KMS-11 (cell line): Measurements from ENCODE around the gene WBP1L.
"Not testable (repeated sequence)": the region's sequence is repeated elsewhere in the genome, so short reads cannot be mapped to it uniquely, and the experiment has no call there.

Source experiments
- H2AFZ ChIP-seq: fragments of 200-600 bp; sonication (generic); 2 replicates; pipeline ENCODE4 v1.6.1; 2016; ENCODE audit warnings: antibody characterized with exemption, mixed run types, low read depth
- H3K27ac ChIP-seq: fragments of 200-600 bp; sonication (generic); 2 replicates; pipeline ENCODE4 v1.6.1; 2016; ENCODE audit warnings: mild to moderate bottlenecking, mixed run types
- H3K27me3 ChIP-seq: fragments of 200-600 bp; sonication (generic); 2 replicates; pipeline ENCODE4 v1.6.1; 2017; ENCODE audit warnings: mild to moderate bottlenecking, low read depth, mixed run types, moderate library complexity; ENCODE audit not compliant: insufficient read depth
- H3K36me3 ChIP-seq: fragments of 200-600 bp; sonication (generic); 2 replicates; pipeline ENCODE4 v1.6.1; 2017; ENCODE audit warnings: mild to moderate bottlenecking, mixed run types; ENCODE audit not compliant: insufficient read depth
- H3K4me1 ChIP-seq: fragments of 200-600 bp; sonication (generic); 2 replicates; pipeline ENCODE4 v1.6.1; 2016; ENCODE audit warnings: mild to moderate bottlenecking, low read depth, mixed run types; ENCODE audit not compliant: poor library complexity, severe bottlenecking
- H3K4me2 ChIP-seq: fragments of 200-600 bp; sonication (generic); 2 replicates; pipeline ENCODE4 v1.7.0; 2016; ENCODE audit warnings: mild to moderate bottlenecking, mixed run types
- H3K4me3 ChIP-seq: fragments of 200-600 bp; sonication (generic); IDR thresholded peaks from 2 replicates; pipeline ENCODE4 v1.6.1; 2017; ENCODE audit warnings: low read depth, low read length, mixed read lengths; ENCODE audit not compliant: insufficient read depth
- H3K79me2 ChIP-seq: fragments of 200-600 bp; sonication (generic); 2 replicates; pipeline ENCODE4 v1.6.1; 2016; ENCODE audit warnings: low read depth, mixed run types; ENCODE audit not compliant: insufficient read depth
- H3K9ac ChIP-seq: fragments of 200-600 bp; sonication (generic); 2 replicates; pipeline ENCODE4 v1.6.1; 2016; ENCODE audit warnings: mild to moderate bottlenecking, mixed run types
- H4K20me1 ChIP-seq: fragments of 200-600 bp; sonication (generic); 2 replicates; pipeline ENCODE4 v1.6.1; 2016; ENCODE audit warnings: mild to moderate bottlenecking, mixed run types; ENCODE audit not compliant: insufficient read depth
- CTCF ChIP-seq: fragments of 200-600 bp; sonication (generic); conservative IDR thresholded peaks from 2 replicates; pipeline ENCODE4 v1.6.1; 2017; ENCODE audit warnings: low read depth, mild to moderate bottlenecking, antibody characterized with exemption, low read length, moderate library complexity, mixed read lengths

WBP1L gene

GRCh38 chr10:102815790-102816549 lies 72.2 kb downstream of the WBP1L start:
- Histone ChIP-seq H2AFZ (no peak overlapping the region), H3K4me2 (no peak overlapping the region), H3K27ac (no peak overlapping the region), H3K79me2 (no peaks in the 10 kb centered on the region), H3K4me1 (no peaks in the 10 kb centered on the region), H4K20me1 (no peaks in the 10 kb centered on the region), H3K9ac (no peak overlapping the region), H3K27me3 (no peaks in the 10 kb centered on the region), H3K36me3 (no peaks in the 10 kb centered on the region), H3K4me3 (no peak overlapping the region)
- TF ChIP-seq CTCF: no peak

GRCh38 chr10:102817175-102817574 lies 73.4 kb downstream of the WBP1L start:
- Histone ChIP-seq H2AFZ (no peak overlapping the region), H3K27me3 (no peaks in the 10 kb centered on the region), H4K20me1 (no peaks in the 10 kb centered on the region), H3K4me2 (no peak overlapping the region), H3K4me1 (no peaks in the 10 kb centered on the region), H3K27ac (no peak overlapping the region), H3K9ac (no peak overlapping the region), H3K36me3 (no peaks in the 10 kb centered on the region), H3K79me2 (no peaks in the 10 kb centered on the region), H3K4me3 (no peak overlapping the region)
- TF ChIP-seq CTCF: no peak

- no peak overlapping the region for H3K4me2 ChIP-seq
- TF ChIP-seq CTCF: no peak
- H3K4me1 ChIP-seq: no peaks in the 10 kb centered on the region
- H2AFZ ChIP-seq: no peak overlapping the region
- H3K36me3 ChIP-seq: no peaks in the 10 kb centered on the region
- H3K79me2 ChIP-seq: no peaks in the 10 kb centered on the region
- no peak overlapping the region for H3K27ac ChIP-seq
- no peaks in the 10 kb centered on the region for H3K27me3 ChIP-seq
- no peaks in the 10 kb centered on the region for H4K20me1 ChIP-seq
- no peak overlapping the region for H3K4me3 ChIP-seq
- no peak overlapping the region for H3K9ac ChIP-seq
These were observed 75.3 kb downstream of the WBP1L start for GRCh38 chr10:102819054-102819453.

GRCh38 chr10:102820008-102820407 lies 76.3 kb downstream of the WBP1L start:
- not testable (repeated sequence) for H3K4me3 ChIP-seq, H3K79me2 ChIP-seq, H2AFZ ChIP-seq, H3K27ac ChIP-seq, H4K20me1 ChIP-seq, H3K27me3 ChIP-seq, H3K4me1 ChIP-seq, H3K36me3 ChIP-seq, H3K4me2 ChIP-seq, H3K9ac ChIP-seq

GRCh38 chr10:102822222-102822621 lies 78.5 kb downstream of the WBP1L start:
- H3K4me3 ChIP-seq: no peak overlapping the region
- H3K27ac ChIP-seq: no peak overlapping the region
- H3K27me3 ChIP-seq: no peaks in the 10 kb centered on the region
- no peak overlapping the region for H3K4me2 ChIP-seq
- no peaks in the 10 kb centered on the region for H3K79me2 ChIP-seq
- H4K20me1 ChIP-seq: no peaks in the 10 kb centered on the region
- no peak overlapping the region for H3K9ac ChIP-seq
- H3K36me3 ChIP-seq: no peaks in the 10 kb centered on the region
- TF ChIP-seq CTCF: no peak
- H2AFZ ChIP-seq: no peak overlapping the region
- H3K4me1 ChIP-seq: no peaks in the 10 kb centered on the region
